GM06990 (cell line): ENCODE measurements around the gene MCEMP1.
A peak's percentile ranks its signal among the peaks of the same experiment; 100 is the strongest.

Experiments
- DNase-seq: peaks from one replicate; pipeline ENCODE4 v3.0.0-alpha.2; 2011; ENCODE audit not compliant: insufficient read length; ENCODE audit errors: extremely low read depth
- H3K27me3 ChIP-seq: replicated peaks from 2 replicates; pipeline ENCODE4 v1.6.0; 2011; ENCODE audit warnings: low read length; ENCODE audit not compliant: control insufficient read depth, insufficient read depth
- H3K36me3 ChIP-seq: 2 replicates; pipeline ENCODE4 v1.5.1; 2011; ENCODE audit warnings: low read length; ENCODE audit not compliant: control insufficient read depth, insufficient read depth
- H3K4me3 ChIP-seq: replicated peaks from 2 replicates; pipeline ENCODE4 v1.5.1; 2011; ENCODE audit warnings: low read depth, mild to moderate bottlenecking, control low read depth, low read length
- TF ChIP-seq, protein P1 (sequence below): IDR thresholded peaks from 2 replicates; pipeline ENCODE4 v1.5.1; 2011; ENCODE audit warnings: low read length, control low read depth, mild to moderate bottlenecking, inconsistent platforms; ENCODE audit not compliant: insufficient read depth, poor library complexity, severe bottlenecking

The MCEMP1 gene

DNA sequence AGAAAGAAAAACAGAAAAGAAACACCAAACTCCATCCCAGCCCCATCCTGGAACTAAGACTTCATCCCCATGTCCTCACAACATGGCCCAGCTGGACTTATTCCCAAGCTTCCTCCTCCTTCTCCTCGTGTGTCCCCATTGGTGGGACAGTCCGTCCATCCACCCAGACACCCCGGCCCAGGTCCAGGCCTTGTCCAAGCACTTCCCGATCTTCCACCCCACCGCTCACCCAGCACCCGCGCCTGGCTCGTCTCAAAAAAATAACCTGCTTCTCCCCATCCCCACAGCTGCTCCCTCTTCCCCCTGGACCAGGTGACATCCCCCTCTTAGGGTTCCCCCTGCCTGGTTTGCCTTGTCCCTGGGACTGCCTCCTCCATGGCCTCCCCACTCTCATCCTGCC, 26.4 kb downstream of the MCEMP1 start:
- H3K36me3 ChIP-seq, result peaks cover 7% of the 10 kb centered on the region
- H3K27me3 ChIP-seq, result no peaks in the 10 kb centered on the region
- TF ChIP-seq, protein P1, sequence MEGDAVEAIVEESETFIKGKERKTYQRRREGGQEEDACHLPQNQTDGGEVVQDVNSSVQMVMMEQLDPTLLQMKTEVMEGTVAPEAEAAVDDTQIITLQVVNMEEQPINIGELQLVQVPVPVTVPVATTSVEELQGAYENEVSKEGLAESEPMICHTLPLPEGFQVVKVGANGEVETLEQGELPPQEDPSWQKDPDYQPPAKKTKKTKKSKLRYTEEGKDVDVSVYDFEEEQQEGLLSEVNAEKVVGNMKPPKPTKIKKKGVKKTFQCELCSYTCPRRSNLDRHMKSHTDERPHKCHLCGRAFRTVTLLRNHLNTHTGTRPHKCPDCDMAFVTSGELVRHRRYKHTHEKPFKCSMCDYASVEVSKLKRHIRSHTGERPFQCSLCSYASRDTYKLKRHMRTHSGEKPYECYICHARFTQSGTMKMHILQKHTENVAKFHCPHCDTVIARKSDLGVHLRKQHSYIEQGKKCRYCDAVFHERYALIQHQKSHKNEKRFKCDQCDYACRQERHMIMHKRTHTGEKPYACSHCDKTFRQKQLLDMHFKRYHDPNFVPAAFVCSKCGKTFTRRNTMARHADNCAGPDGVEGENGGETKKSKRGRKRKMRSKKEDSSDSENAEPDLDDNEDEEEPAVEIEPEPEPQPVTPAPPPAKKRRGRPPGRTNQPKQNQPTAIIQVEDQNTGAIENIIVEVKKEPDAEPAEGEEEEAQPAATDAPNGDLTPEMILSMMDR, result no peak
- no peak overlapping the region for H3K4me3 ChIP-seq
- no peak for DNase-seq

DNA sequence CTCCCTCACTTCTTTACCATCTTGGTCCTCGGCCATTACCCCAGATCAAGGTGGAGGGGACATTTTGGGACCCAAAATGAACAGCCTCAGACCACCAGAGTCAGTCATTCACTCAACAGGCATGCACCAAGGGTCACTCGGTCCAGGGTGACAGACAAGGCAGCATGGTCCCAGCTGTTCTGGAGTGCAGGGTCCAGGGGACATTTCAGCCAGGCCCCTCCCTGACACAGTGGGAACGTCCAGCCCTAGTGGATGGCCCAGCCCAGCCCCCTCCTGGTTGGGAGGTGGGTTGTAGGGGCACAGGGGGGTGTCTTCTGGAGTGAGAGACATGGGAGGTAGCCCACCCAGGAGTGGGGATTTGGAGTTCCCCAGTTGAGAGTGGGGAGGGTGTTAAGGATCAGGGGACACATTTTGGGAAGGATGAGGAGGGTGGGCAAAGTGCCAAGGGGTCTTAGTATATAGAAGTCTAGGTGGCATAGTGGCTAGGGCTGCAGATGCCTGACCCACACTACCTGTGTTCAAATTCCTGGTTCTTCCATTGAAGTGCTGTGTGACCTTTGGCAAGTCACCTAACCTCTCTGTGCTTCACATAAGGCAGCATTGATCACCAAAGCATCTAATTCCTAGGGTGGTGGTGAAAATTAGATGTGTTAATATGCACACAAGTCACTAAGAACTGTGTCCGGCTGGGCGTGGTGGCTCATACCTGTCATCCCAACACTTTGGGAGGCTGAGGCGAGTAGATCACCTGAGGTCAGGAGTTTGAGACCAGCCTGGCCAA, 27.6 kb downstream of the MCEMP1 start:
- Histone ChIP-seq H3K4me3 (no peak overlapping the region), H3K36me3 (no peaks in the 10 kb centered on the region; the same call in 1 of the 2 replicates), H3K27me3 (no peaks in the 10 kb centered on the region)
- TF ChIP-seq, protein P1, result no peak
- no peak for DNase-seq

DNA sequence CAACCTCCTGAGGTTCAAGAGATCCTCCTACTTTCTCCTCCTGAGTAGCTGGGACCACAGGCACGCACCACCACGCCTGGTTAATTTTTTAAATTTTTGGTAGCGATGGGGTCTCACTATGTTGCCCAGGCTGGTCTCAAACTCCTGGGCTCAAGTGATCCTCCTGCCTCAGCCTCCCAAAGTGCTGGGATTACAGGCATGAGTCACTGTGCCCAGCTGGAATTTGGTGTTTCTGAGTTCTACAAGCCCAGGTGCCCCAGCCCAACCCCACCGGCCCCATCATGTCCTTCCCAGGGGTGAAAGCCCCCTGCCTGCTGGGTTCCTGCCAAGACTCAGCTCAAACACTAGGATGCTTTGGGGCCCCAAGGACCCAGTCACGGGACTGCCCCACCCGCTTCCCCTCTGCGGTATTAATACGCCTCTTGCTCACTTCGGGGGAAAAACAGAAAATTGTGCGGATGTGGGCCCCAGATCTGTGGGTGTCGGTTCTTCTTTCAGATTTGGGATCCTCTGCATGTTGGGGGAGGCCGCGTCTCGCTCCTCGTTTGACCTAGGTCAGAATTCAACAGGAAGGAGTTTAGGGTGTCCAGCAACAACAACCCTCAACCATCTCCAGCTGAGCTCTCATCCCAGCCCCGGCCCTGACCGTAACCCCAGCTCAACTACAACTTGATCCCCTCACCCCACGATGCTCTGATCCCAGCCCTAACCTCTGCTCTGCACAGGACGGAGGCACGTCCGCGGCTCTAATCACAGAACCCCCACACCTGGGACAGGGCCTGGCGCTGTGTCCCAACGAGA, 28.7 kb downstream of the MCEMP1 start:
- Histone ChIP-seq H3K36me3 (no peaks in the 10 kb centered on the region), H3K4me3 (no peak overlapping the region), H3K27me3 (no peaks in the 10 kb centered on the region)
- TF ChIP-seq, protein P1, result no peak
- DNase-seq, result peak; percentile 85

DNA sequence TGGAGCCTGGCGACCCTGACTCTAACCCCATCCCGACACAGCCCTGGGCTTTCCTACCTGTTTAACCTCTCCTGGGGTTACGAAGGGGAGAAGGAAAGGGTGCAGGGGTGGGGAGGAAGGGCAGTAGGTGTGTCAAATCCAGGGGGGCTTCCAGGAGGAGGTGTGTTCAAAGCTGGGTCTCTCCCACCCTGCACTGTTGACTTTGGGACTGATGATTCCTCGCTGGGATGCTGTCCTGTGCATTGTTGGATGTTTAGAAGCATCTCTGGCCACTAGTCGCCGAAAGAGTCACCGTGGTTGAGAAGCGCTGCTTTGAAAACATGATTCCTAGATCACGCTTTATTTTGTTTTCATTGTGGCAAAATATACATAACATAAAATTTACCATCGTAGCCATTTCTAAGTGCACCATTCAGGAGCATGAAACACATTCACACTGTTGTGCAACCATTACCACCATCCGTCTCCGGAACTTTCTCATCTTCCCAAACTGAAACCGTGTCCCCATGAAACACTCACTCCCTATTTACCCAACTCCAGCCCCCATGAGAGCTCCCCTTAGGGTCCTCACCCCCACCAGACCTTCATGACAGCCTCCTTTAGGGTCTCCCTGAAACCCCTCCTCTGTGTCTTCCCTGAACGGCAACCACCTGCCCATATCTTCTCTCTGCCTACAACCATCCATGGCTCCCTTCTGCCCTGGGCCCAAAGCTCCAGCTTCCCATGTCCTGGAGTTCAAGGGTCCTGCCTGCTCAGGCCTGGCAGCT, 29.5 kb downstream of the MCEMP1 start:
- no peak overlapping the region for H3K4me3 ChIP-seq
- TF ChIP-seq, protein P1, result no peak
- DNase-seq, result no peak
- no peaks in the 10 kb centered on the region for H3K27me3 ChIP-seq
- H3K36me3 ChIP-seq, result no peaks in the 10 kb centered on the region

DNA sequence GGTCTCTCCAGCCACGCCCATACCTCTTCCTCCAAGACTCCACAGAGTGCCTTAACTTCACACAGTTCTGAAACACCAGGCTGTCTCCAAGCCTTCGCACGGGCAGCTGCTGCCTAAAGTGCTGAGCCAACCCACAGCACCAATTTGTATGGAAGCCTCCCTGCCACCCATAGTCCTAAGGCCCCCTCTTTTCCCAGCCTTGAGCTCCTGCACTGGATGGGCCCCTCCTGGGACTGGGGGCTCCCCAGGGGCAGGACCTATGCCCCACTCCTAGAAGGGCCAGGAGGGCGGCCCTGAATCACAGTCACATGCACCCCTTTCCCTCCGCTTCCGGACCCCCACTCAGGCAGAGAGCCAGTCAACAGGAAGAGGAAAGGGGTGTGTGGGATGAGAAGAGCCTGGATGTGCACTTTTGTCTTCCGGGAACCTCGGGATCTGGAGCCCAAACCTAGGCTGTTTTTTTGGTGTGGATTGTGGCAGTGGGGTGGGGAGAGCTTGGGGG, 30.1 kb downstream of the MCEMP1 start:
- no peak for DNase-seq
- no peaks in the 10 kb centered on the region for H3K36me3 ChIP-seq
- no peak overlapping the region for H3K4me3 ChIP-seq
- TF ChIP-seq, protein P1, result no peak
- H3K27me3 ChIP-seq, result no peaks in the 10 kb centered on the region
